SU-DHL-6 (cell line): ENCODE results near the gene WARS2.

ENCODE experiments used
- H2AFZ ChIP-seq: fragments of 200-600 bp; sonication (generic); 2 replicates; pipeline ENCODE4 v1.6.1; 2014; ENCODE audit warnings: low read depth, mild to moderate bottlenecking, moderate library complexity, mixed read lengths, antibody characterized with exemption, low read length; ENCODE audit not compliant: severe bottlenecking
- H3F3A ChIP-seq: fragments of 200-600 bp; shearing (Covaris generic); 2 replicates; pipeline ENCODE4 v1.6.0; 2016; ENCODE audit warnings: antibody characterized with exemption, mild to moderate bottlenecking; ENCODE audit not compliant: insufficient read depth
- H3K27ac ChIP-seq: fragments of 200-600 bp; sonication (generic); 2 replicates; pipeline ENCODE4 v1.5.1; 2016; ENCODE audit warnings: low read depth, mild to moderate bottlenecking, low read length, moderate library complexity, mixed read lengths
- H3K27me3 ChIP-seq: fragments of 200-600 bp; sonication (generic), shearing (Covaris generic); 2 replicates; pipeline ENCODE4 v1.6.0; 2014; ENCODE audit warnings: mild to moderate bottlenecking, low read length
- H3K36me3 ChIP-seq: fragments of 200-600 bp; sonication (generic); 2 replicates; pipeline ENCODE4 v1.6.1; 2014; ENCODE audit warnings: mild to moderate bottlenecking, low read length, mixed read lengths
- H3K4me2 ChIP-seq: fragments of 300-600, 200-600 bp; shearing (Covaris generic), sonication (generic); 2 replicates; pipeline ENCODE4 v1.6.0; 2014; ENCODE audit warnings: low read length, low read depth, mild to moderate bottlenecking; ENCODE audit not compliant: poor library complexity, severe bottlenecking
- H3K4me3 ChIP-seq: fragments of 200-600 bp; sonication (generic); 2 replicates; pipeline ENCODE4 v1.5.1; 2014; ENCODE audit warnings: antibody characterized with exemption, low read length, mild to moderate bottlenecking, mixed read lengths; ENCODE audit not compliant: insufficient read depth, poor library complexity, severe bottlenecking
- H3K79me2 ChIP-seq: fragments of 200-600 bp; sonication (generic); 2 replicates; pipeline ENCODE4 v1.6.1; 2014; ENCODE audit warnings: mild to moderate bottlenecking, low read length, moderate library complexity; ENCODE audit not compliant: insufficient read depth
- H3K9ac ChIP-seq: fragments of 200-600 bp; sonication (generic); 2 replicates; pipeline ENCODE4 v1.7.0; 2014; ENCODE audit warnings: mild to moderate bottlenecking, low read length
- H3K9me2 ChIP-seq: fragments of 200-600 bp; sonication (generic); replicated peaks from 2 replicates; pipeline ENCODE4 v1.6.1; 2014; ENCODE audit warnings: low read length; ENCODE audit not compliant: insufficient read depth
- H3K9me3 ChIP-seq: fragments of 200-600 bp; sonication (generic); 2 replicates; pipeline ENCODE4 v1.6.1; 2014; ENCODE audit warnings: low read length, mixed read lengths; ENCODE audit not compliant: insufficient read depth
- H4K20me1 ChIP-seq: fragments of 200-600 bp; sonication (generic); 2 replicates; pipeline ENCODE4 v1.6.1; 2014; ENCODE audit warnings: low read depth, mild to moderate bottlenecking, antibody characterized with exemption, low read length, moderate library complexity, mixed read lengths
- CTCF ChIP-seq: fragments of 200-600 bp; sonication (generic); IDR thresholded peaks from one replicate; pipeline ENCODE4 v1.5.1; 2017; ENCODE audit warnings: antibody characterized with exemption, mild to moderate bottlenecking, low read length, moderate library complexity; ENCODE audit not compliant: insufficient read depth, poor library complexity, severe bottlenecking
- EZH2phosphoT487 ChIP-seq: fragments of 200-600 bp; sonication (generic), shearing (Covaris generic); conservative IDR thresholded peaks from 2 replicates; pipeline ENCODE4 v1.6.1; 2018; ENCODE audit warnings: mild to moderate bottlenecking, antibody characterized with exemption, low read length, moderate library complexity, mixed read lengths

Gene WARS2

GRCh38 chr1:118987468-118988185, 152.8 kb downstream of the WARS2 start:
- Histone ChIP-seq H3K4me3 (no peak overlapping the region), H3K9me3 (no peaks in the 10 kb centered on the region), H3K27ac (no peak overlapping the region), H3K9ac (no peak overlapping the region), H4K20me1 (no peaks in the 10 kb centered on the region), H3K9me2 (no peaks in the 10 kb centered on the region), H3K79me2 (no peaks in the 10 kb centered on the region), H3K4me2 (no peak overlapping the region), H2AFZ (no peak overlapping the region), H3F3A (no peaks in the 10 kb centered on the region), H3K36me3 (no peaks in the 10 kb centered on the region), H3K27me3 (no peaks in the 10 kb centered on the region)
- TF ChIP-seq EZH2phosphoT487, result no peak
- TF ChIP-seq CTCF, result no peak

- Histone ChIP-seq H4K20me1 (no peaks in the 10 kb centered on the region), H3K9ac (no peak overlapping the region), H3K79me2 (no peaks in the 10 kb centered on the region), H3K27ac (no peak overlapping the region), H3K27me3 (no peaks in the 10 kb centered on the region), H2AFZ (no peak overlapping the region), H3K36me3 (no peaks in the 10 kb centered on the region), H3K9me3 (no peaks in the 10 kb centered on the region), H3K9me2 (no peaks in the 10 kb centered on the region), H3K4me3 (no peak overlapping the region), H3F3A (no peaks in the 10 kb centered on the region), H3K4me2 (no peak overlapping the region)
- TF ChIP-seq CTCF, result no peak
- no peak for TF ChIP-seq EZH2phosphoT487
Measured at GRCh38 chr1:118986555-118987467, 153.6 kb downstream of the WARS2 start.

- H3K27me3 ChIP-seq, result no peaks in the 10 kb centered on the region
- no peak overlapping the region for H2AFZ ChIP-seq
- H4K20me1 ChIP-seq, result no peaks in the 10 kb centered on the region
- H3K9me2 ChIP-seq, result no peaks in the 10 kb centered on the region
- H3K79me2 ChIP-seq, result no peaks in the 10 kb centered on the region
- no peak overlapping the region for H3K27ac ChIP-seq
- no peak overlapping the region for H3K4me2 ChIP-seq
- H3F3A ChIP-seq, result no peaks in the 10 kb centered on the region
- TF ChIP-seq CTCF, result no peak
- TF ChIP-seq EZH2phosphoT487, result no peak
- no peaks in the 10 kb centered on the region for H3K36me3 ChIP-seq
- H3K9me3 ChIP-seq, result no peaks in the 10 kb centered on the region
- no peak overlapping the region for H3K4me3 ChIP-seq
- H3K9ac ChIP-seq, result no peak overlapping the region
Measured at GRCh38 chr1:118985640-118986554, 154.6 kb downstream of the WARS2 start.
